Measurements from ENCODE around the gene SATB1.

The SATB1 gene

GRCh38 chr3:18415839-18416238 is 9.3 kb downstream of the SATB1 start:
- Histone ChIP-seq H3F3A (ENCODE audit: low read depth) (no peaks in the 10 kb centered on the region; the same call in 1 of the 2 replicates), H4K20me1 (ENCODE audit: insufficient read depth, low read length, poor library complexity, severe bottlenecking) (peaks cover 6% of the 10 kb centered on the region), H3K9me2 (replicated peaks; ENCODE audit: low read depth, low read length) (no peaks in the 10 kb centered on the region), H3K9me3 (ENCODE audit: insufficient read depth, low read depth, low read length) (no peaks in the 10 kb centered on the region), H3K4me1 (ENCODE audit: insufficient read depth, low read length, poor library complexity, severe bottlenecking) (peaks cover 53% of the 10 kb centered on the region), H3K4me3 (ENCODE audit: low read length, poor library complexity, severe bottlenecking) (no peak overlapping the region), H2AFZ (ENCODE audit: low read length) (no peak overlapping the region), H3K27me3 (ENCODE audit: insufficient read depth, low read length, poor library complexity, severe bottlenecking) (no peaks in the 10 kb centered on the region), H3K79me2 (ENCODE audit: insufficient read depth, low read length) (peaks cover 64% of the 10 kb centered on the region), H3K4me2 (ENCODE audit: low read depth, low read length, poor library complexity, severe bottlenecking) (no peak overlapping the region), H3K36me3 (ENCODE audit: insufficient read depth, low read length) (peaks cover 84% of the 10 kb centered on the region), H3K9ac (ENCODE audit: low read depth, low read length, poor library complexity, severe bottlenecking) (no peak overlapping the region)
- TF ChIP-seq CTCF (conservative IDR thresholded peaks at IDR 0.05; ENCODE audit: low read length): no peak
- TF ChIP-seq EZH2phosphoT487 (IDR thresholded peaks at IDR 0.05; ENCODE audit: borderline replicate concordance): no peak

GRCh38 chr3:18415167-18415566 is 10.0 kb downstream of the SATB1 start:
- Histone ChIP-seq H3K36me3 (ENCODE audit: insufficient read depth, low read length) (peaks cover 84% of the 10 kb centered on the region), H3K4me1 (ENCODE audit: insufficient read depth, low read length, poor library complexity, severe bottlenecking) (peaks cover 46% of the 10 kb centered on the region), H3K27me3 (ENCODE audit: insufficient read depth, low read length, poor library complexity, severe bottlenecking) (no peaks in the 10 kb centered on the region), H3K79me2 (ENCODE audit: insufficient read depth, low read length) (peaks cover 58% of the 10 kb centered on the region), H3K4me2 (ENCODE audit: low read depth, low read length, poor library complexity, severe bottlenecking) (no peak overlapping the region), H3K9ac (ENCODE audit: low read depth, low read length, poor library complexity, severe bottlenecking) (no peak overlapping the region), H4K20me1 (ENCODE audit: insufficient read depth, low read length, poor library complexity, severe bottlenecking) (peaks cover 6% of the 10 kb centered on the region), H3K9me3 (ENCODE audit: insufficient read depth, low read depth, low read length) (no peaks in the 10 kb centered on the region), H3K9me2 (replicated peaks; ENCODE audit: low read depth, low read length) (no peaks in the 10 kb centered on the region), H3K4me3 (ENCODE audit: low read length, poor library complexity, severe bottlenecking) (no peak overlapping the region), H3F3A (ENCODE audit: low read depth) (no peaks in the 10 kb centered on the region; the same call in 1 of the 2 replicates), H2AFZ (ENCODE audit: low read length) (no peak overlapping the region)
- TF ChIP-seq CTCF (conservative IDR thresholded peaks at IDR 0.05; ENCODE audit: low read length): no peak
- no peak for TF ChIP-seq EZH2phosphoT487 (IDR thresholded peaks at IDR 0.05; ENCODE audit: borderline replicate concordance)

- H3K9me3 ChIP-seq (ENCODE audit: insufficient read depth, low read depth, low read length): no peaks in the 10 kb centered on the region
- no peak overlapping the region for H3K4me3 ChIP-seq (ENCODE audit: low read length, poor library complexity, severe bottlenecking)
- H3K4me2 ChIP-seq (ENCODE audit: low read depth, low read length, poor library complexity, severe bottlenecking): no peak overlapping the region
- H4K20me1 ChIP-seq (ENCODE audit: insufficient read depth, low read length, poor library complexity, severe bottlenecking): no peaks in the 10 kb centered on the region
- peaks cover 21% of the 10 kb centered on the region for H3K4me1 ChIP-seq (ENCODE audit: insufficient read depth, low read length, poor library complexity, severe bottlenecking)
- H3K9ac ChIP-seq (ENCODE audit: low read depth, low read length, poor library complexity, severe bottlenecking): no peak overlapping the region
- H3K27me3 ChIP-seq (ENCODE audit: insufficient read depth, low read length, poor library complexity, severe bottlenecking): no peaks in the 10 kb centered on the region
- no peak overlapping the region for H2AFZ ChIP-seq (ENCODE audit: low read length)
- H3K79me2 ChIP-seq (ENCODE audit: insufficient read depth, low read length): peaks cover 36% of the 10 kb centered on the region; the same call in 1 of the 2 replicates
- no peaks in the 10 kb centered on the region; the same call in 1 of the 2 replicates for H3F3A ChIP-seq (ENCODE audit: low read depth)
- peaks cover 80% of the 10 kb centered on the region; the same call in 1 of the 2 replicates for H3K36me3 ChIP-seq (ENCODE audit: insufficient read depth, low read length)
- no peaks in the 10 kb centered on the region for H3K9me2 ChIP-seq (replicated peaks; ENCODE audit: low read depth, low read length)
- TF ChIP-seq EZH2phosphoT487 (IDR thresholded peaks at IDR 0.05; ENCODE audit: borderline replicate concordance) (no peak), CTCF (conservative IDR thresholded peaks at IDR 0.05; ENCODE audit: low read length) (no peak)
Observed at GRCh38 chr3:18412684-18413083, 12.5 kb downstream of the SATB1 start.
